ENCODE results near the gene SPATA13.

GRCh38 chr13:24223341-24224231 is 63.1 kb downstream of the SPATA13 start:
- TF ChIP-seq ZFP30 (CRISPR knock-in tag; IDR thresholded peaks at IDR 0.05) (no peak), TCF4 (CRISPR knock-in tag; IDR thresholded peaks at IDR 0.05; ENCODE audit: borderline replicate concordance) (no peak), GLIS3 (CRISPR knock-in tag; IDR thresholded peaks at IDR 0.05) (no peak), BACH2 (CRISPR knock-in tag; IDR thresholded peaks at IDR 0.05; ENCODE audit: borderline replicate concordance) (no peak), TOX (CRISPR knock-in tag; IDR thresholded peaks at IDR 0.05; ENCODE audit: borderline replicate concordance) (no peak)

Measured in SK-N-SH treated with all-trans-retinoic acid at 6 μM for 48 hours (cell line).